Neural progenitor cell (in vitro differentiated cells): ENCODE measurements around the gene TAS1R1.

Source experiments
- EZH2 ChIP-seq: fragments of 200-600 bp; sonication (generic); IDR thresholded peaks from 2 replicates; pipeline ENCODE4 v1.6.1; 2017; ENCODE audit warnings: antibody characterized with exemption, mild to moderate bottlenecking, moderate library complexity
- TF ChIP-seq, protein P1 (sequence below): fragments of 200-600 bp; sonication (generic); IDR thresholded peaks from 2 replicates; pipeline ENCODE4 v1.5.1; 2017; ENCODE audit warnings: antibody characterized with exemption, mild to moderate bottlenecking

DNA sequence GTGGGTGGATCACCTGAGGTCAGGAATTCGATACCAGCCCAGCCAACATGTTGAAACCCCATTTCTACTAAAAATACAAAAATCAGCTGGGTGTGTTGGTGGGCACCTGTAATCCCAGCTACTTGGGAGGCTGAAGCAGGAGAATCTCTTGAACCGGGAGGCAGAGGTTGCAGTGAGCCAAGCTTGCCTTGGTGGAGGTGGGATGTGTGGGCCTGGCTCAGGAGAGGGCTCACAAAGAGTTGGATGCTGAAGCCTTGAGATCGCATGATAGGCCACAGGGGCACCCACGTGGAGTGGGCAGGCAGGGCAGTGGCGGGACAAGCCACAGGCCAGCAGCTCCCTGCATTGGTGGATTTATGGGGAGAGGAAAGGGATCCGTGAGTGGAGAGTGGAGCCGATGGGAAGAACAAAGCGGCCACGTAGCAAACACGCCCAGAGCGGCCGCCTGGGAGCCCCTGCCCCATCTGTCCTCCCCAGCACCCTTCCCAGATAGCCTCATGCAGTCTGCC lies 73.9 kb downstream of the TAS1R1 start:
- TF ChIP-seq, protein P1, sequence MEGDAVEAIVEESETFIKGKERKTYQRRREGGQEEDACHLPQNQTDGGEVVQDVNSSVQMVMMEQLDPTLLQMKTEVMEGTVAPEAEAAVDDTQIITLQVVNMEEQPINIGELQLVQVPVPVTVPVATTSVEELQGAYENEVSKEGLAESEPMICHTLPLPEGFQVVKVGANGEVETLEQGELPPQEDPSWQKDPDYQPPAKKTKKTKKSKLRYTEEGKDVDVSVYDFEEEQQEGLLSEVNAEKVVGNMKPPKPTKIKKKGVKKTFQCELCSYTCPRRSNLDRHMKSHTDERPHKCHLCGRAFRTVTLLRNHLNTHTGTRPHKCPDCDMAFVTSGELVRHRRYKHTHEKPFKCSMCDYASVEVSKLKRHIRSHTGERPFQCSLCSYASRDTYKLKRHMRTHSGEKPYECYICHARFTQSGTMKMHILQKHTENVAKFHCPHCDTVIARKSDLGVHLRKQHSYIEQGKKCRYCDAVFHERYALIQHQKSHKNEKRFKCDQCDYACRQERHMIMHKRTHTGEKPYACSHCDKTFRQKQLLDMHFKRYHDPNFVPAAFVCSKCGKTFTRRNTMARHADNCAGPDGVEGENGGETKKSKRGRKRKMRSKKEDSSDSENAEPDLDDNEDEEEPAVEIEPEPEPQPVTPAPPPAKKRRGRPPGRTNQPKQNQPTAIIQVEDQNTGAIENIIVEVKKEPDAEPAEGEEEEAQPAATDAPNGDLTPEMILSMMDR: no peak
- no peak for TF ChIP-seq EZH2
